DOHH2 (cell line): ENCODE measurements around the gene HBE1.

Experiments used
- CTCF ChIP-seq: fragments of 200-600 bp; sonication (generic); IDR thresholded peaks from one replicate; pipeline ENCODE4 v1.5.1; 2014; ENCODE audit warnings: antibody characterized with exemption, mild to moderate bottlenecking, low read depth, low read length; ENCODE audit not compliant: poor library complexity, severe bottlenecking
- EZH2phosphoT487 ChIP-seq: fragments of 200-600 bp; sonication (generic); IDR thresholded peaks from 2 replicates; pipeline ENCODE4 v1.6.1; 2017; ENCODE audit warnings: borderline replicate concordance, mild to moderate bottlenecking, antibody characterized with exemption, low read length, moderate library complexity, mixed read lengths

GRCh38 chr11:5234381-5234834 lies 35.3 kb downstream of the HBE1 start, which contains the start of gene HBD:
- TF ChIP-seq CTCF (no peak), EZH2phosphoT487 (no peak)
